HEK293T (cell line): Measurements from ENCODE around the gene KCNK15.

Experiments used
- FOXM1 ChIP-seq: fragments of 450-650 bp; IDR thresholded peaks from 2 replicates; pipeline ENCODE4 v1.6.1; 2017; ENCODE audit warnings: mild to moderate bottlenecking, borderline replicate concordance
- HDGF ChIP-seq: fragments of 450-650 bp; IDR thresholded peaks from 2 replicates; pipeline ENCODE4 v1.6.1; 2017; ENCODE audit warnings: antibody characterized with exemption, borderline replicate concordance
- SP1 ChIP-seq: fragments of 450-650 bp; IDR thresholded peaks from 2 replicates; pipeline ENCODE4 v1.6.1; 2017

- TF ChIP-seq SP1 (no peak), HDGF (no peak), FOXM1 (no peak)
Measured at GRCh38 chr20:44776980-44777379, 31.3 kb downstream of the KCNK15 start.
